ENCODE data around the gene IWS1.

Gene IWS1

DNA sequence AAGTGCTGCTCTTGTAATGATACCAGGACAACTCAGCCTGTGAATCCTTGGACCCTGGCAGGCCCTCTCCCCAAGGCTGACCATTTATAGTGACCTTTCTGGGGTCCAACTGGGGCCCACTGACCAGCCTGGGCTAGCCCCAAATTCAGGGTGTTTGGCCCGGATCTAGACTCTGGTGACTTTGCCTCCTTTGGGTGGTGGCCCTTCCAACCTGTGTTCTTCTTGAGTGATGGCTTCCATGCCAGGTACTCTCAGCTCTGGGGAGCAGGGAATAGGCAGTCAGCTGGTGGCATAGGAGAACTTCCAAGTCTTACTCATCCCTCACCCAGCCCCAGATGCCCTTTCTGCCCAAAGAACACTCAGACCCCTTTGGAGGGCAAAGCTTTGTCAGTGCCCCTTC lies 19.5 kb upstream of the IWS1 start:
- TF ChIP-seq GATA2 (IDR thresholded peaks at IDR 0.05; ENCODE audit: low read depth, low read length), result no peak
- no peak for TF ChIP-seq GATA3 (IDR thresholded peaks at IDR 0.05; ENCODE audit: low read depth, low read length)

GRCh38 chr2:127545189-127545588 lies 18.9 kb upstream of the IWS1 start:
- no peak for TF ChIP-seq GATA3 (IDR thresholded peaks at IDR 0.05; ENCODE audit: low read depth, low read length)
- TF ChIP-seq GATA2 (IDR thresholded peaks at IDR 0.05; ENCODE audit: low read depth, low read length), result no peak

DNA sequence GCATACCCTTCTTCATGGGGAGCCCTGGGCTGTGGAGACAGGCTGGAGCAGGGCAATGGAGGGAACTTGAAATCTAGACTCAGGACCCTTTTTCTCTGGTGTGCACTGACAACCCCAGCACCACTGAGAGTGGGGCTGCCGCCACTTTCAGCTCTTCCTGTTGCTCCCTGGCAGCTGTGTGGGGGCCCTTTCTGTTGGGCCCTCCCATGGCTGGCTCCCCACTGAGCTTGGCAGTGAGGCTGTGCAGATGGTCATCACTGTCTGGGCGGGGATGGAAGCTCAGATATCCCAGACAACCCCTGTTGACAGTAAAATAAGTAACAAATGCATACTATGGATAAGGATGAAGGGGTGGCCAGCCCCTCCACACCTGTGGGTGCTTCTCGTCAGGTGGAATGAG lies 15.9 kb upstream of the IWS1 start:
- no peak for TF ChIP-seq GATA3 (IDR thresholded peaks at IDR 0.05; ENCODE audit: low read depth, low read length)
- no peak for TF ChIP-seq GATA2 (IDR thresholded peaks at IDR 0.05; ENCODE audit: low read depth, low read length)

DNA sequence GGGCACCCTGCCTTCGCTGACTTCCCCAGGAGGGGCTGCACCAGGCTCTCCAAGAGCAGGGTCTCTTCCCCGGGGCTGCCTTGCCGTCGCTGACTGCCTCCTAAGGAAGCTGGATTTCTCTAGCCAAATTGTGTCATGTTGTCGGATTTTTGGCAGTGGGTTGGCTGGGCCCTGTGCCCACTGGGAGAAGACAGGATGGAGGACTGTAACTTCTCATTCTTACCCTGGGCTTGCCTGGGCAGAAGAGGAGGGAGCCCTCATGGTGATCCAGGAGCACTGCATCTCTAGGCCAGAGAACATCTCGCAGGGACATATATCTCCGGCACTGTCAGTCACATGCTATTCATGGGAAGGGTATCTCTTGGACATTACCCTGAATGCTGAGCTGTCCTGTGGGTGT lies 15.5 kb upstream of the IWS1 start:
- no peak for TF ChIP-seq GATA2 (IDR thresholded peaks at IDR 0.05; ENCODE audit: low read depth, low read length)
- no peak for TF ChIP-seq GATA3 (IDR thresholded peaks at IDR 0.05; ENCODE audit: low read depth, low read length)

GRCh38 chr2:127537644-127538043 lies 11.4 kb upstream of the IWS1 start:
- TF ChIP-seq GATA2 (IDR thresholded peaks at IDR 0.05; ENCODE audit: low read depth, low read length), result no peak
- no peak for TF ChIP-seq GATA3 (IDR thresholded peaks at IDR 0.05; ENCODE audit: low read depth, low read length)

DNA sequence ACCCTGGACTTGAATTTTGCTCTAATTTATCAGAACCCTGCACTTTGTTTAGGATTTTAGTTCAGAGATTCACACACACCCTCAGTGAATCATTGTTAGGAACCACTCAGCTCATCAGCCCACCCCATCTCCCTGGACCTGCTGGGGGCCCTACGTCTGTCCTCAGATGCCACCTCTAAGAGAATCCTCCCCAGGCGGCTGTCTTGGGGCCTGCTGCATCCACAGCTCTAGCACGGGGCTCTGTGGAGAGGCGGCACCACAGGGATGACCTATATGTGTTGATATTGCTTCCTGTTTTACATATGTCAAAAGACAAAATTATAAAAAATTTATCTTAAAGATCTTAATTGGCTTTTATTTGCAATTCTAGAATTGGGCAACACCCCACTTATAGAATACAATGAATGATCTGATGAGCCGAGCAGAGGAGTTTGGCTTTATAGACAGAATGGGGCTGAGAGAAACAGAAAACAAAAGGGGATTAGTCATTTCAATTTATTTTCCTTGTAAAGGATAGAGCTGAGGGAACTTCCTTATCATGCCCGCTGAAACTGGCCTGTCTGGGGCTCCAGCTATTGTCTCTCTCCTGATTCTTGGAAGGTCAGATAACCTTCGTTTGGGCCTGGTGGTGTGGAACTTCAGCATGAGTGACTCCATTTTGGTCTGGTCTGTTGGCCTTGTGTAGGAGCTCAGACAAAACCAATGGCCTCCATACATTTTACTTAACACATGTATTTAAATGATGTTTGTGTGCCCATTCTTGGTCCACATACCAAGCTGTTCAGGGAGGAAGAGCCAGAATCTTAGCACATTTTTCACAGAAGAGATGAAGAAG lies 10.6 kb upstream of the IWS1 start:
- no peak for TF ChIP-seq GATA2 (IDR thresholded peaks at IDR 0.05; ENCODE audit: low read depth, low read length)
- no peak for TF ChIP-seq GATA3 (IDR thresholded peaks at IDR 0.05; ENCODE audit: low read depth, low read length)

GRCh38 chr2:127535918-127536317 lies 9.6 kb upstream of the IWS1 start:
- TF ChIP-seq GATA3 (IDR thresholded peaks at IDR 0.05; ENCODE audit: low read depth, low read length) (no peak), GATA2 (IDR thresholded peaks at IDR 0.05; ENCODE audit: low read depth, low read length) (no peak)

DNA sequence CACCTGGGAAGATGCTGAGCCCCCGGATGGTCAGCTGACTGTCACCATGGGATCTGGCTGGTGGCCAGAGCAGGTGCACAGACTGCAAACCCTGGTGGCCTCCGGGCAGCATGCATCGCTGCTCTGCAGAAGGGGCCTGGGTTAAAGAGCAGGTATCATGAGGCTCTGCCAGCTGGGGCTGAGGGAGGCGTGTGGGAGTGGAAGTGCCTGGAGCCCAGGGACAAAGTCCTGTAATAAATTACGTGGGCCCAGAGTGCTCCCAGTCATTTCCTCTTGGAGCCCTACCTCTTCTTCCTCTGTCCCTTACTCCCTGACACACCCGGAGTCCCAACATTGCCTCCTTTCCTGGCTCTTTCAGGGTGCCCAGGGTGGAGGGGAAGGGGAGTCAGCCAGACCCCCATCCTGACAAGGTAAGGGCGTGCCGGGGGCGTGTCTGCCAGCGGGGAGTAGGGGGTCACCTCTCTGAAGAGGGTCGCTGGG lies 9.2 kb upstream of the IWS1 start, which contains the start of gene MYO7B:
TSS of gene MYO7B (plus strand) at position 262 of the 480 bp plus-strand sequence. CDS start 24,040 bp downstream, outside the sequence.
- no peak for TF ChIP-seq GATA2 (IDR thresholded peaks at IDR 0.05; ENCODE audit: low read depth, low read length)
- TF ChIP-seq GATA3 (IDR thresholded peaks at IDR 0.05; ENCODE audit: low read depth, low read length), result no peak

GRCh38 chr2:127532296-127532695 lies 6.0 kb upstream of the IWS1 start:
- TF ChIP-seq GATA3 (IDR thresholded peaks at IDR 0.05; ENCODE audit: low read depth, low read length) (no peak), GATA2 (IDR thresholded peaks at IDR 0.05; ENCODE audit: low read depth, low read length) (no peak)

DNA sequence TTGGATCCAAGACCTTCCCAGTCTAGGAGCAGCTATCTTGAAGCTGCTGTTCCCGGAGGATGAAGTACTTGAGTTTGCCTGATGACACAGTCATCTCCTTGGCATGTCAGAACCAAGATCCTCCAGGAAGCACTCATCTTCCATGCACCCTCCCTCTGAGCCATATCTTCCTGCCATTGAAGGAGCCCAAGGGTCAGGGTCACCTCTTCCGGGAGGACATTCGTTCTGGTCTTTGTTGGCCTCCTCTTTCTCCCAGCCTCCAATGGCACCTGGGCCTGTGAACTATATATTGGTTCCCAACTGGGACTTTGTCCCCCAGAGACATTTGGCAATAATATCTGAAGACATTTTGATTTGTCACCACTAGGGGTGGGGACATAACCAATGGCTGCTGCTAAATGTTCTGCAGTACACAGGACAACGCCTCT lies 4.9 kb upstream of the IWS1 start:
- no peak for TF ChIP-seq GATA2 (IDR thresholded peaks at IDR 0.05; ENCODE audit: low read depth, low read length)
- TF ChIP-seq GATA3 (IDR thresholded peaks at IDR 0.05; ENCODE audit: low read depth, low read length), result no peak

- TF ChIP-seq GATA3 (IDR thresholded peaks at IDR 0.05; ENCODE audit: low read depth, low read length) (no peak), GATA2 (IDR thresholded peaks at IDR 0.05; ENCODE audit: low read depth, low read length) (no peak)
Measured at GRCh38 chr2:127530245-127531140, 4.2 kb upstream of the IWS1 start.

- no peak for TF ChIP-seq GATA3 (IDR thresholded peaks at IDR 0.05; ENCODE audit: low read depth, low read length)
- no peak for TF ChIP-seq GATA2 (IDR thresholded peaks at IDR 0.05; ENCODE audit: low read depth, low read length)
Measured at GRCh38 chr2:127528487-127528886, 2.2 kb upstream of the IWS1 start.

- no peak for TF ChIP-seq GATA2 (IDR thresholded peaks at IDR 0.05; ENCODE audit: low read depth, low read length)
- TF ChIP-seq GATA3 (IDR thresholded peaks at IDR 0.05; ENCODE audit: low read depth, low read length), result no peak
Measured at GRCh38 chr2:127527001-127527804, 914 bp upstream of the IWS1 start.
